Measurements from ENCODE around the gene PCSK2. TPM values are rescaled to one million over a fixed set of nuclear protein-coding genes. Genes with fewer than 3 reads are reported as not detected.

Gene PCSK2
- total and polyA plus RNA-seq, 2 of the 8 experiments (the other 6 are each of a cell fraction or from before 2014, with no cell fraction given), result 1.9 to 4.2 TPM

DNA sequence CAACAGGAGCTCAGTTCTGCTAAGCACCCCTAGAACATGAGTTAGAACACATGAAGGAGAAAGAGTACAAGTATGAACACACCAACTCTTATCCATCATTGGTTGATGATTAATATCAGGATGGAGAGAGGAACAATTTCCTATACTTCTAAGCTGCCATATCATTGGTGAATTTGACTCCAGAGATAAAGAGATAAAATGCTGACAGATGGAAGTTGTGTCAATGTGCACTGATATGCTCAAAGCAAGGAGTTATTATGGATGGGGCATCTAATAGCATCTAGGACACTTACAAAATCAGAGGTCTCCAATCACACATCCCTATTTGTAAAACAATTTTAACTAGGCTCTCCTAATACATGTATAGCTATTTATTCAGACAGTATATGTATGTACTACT is 159.0 kb downstream of the PCSK2 start:
- H3K79me1 ChIP-seq (ENCODE audit: low read depth, low read length), result no peaks in the 10 kb centered on the region
- no peak overlapping the region for H3K14ac ChIP-seq (ENCODE audit: insufficient read length)
- no peak overlapping the region for H3K4me3 ChIP-seq (ENCODE audit: extremely low read depth in 1 of 4, insufficient read depth in 2 of 4, low read depth in 3 of 4, low read length in 4 of 4)
- no peak overlapping the region for H4K5ac ChIP-seq (ENCODE audit: insufficient read length, low read depth, low read length)
- H4K8ac ChIP-seq (ENCODE audit: extremely low read depth, insufficient read depth, low read length), result no peak overlapping the region
- no peak overlapping the region for H2BK5ac ChIP-seq (ENCODE audit: low read depth, low read length)
- H3K9ac ChIP-seq (replicated peaks in 1 of 4; ENCODE audit: extremely low read depth in 1 of 4, low read depth in 3 of 4, low read length in 3 of 4), result no peak overlapping the region
- H2BK15ac ChIP-seq (ENCODE audit: low read length), result no peak overlapping the region
- no peaks in the 10 kb centered on the region for H3K9me3 ChIP-seq (ENCODE audit: insufficient read depth in 2 of 2, low read depth in 1 of 2, low read length in 1 of 2)
- FAIRE-seq (no peak), DNase-seq (ENCODE audit: low read depth in 1 of 2, low spot score in 2 of 2) (no peak)
- no peak overlapping the region for H4K91ac ChIP-seq (replicated peaks; ENCODE audit: insufficient read length, low read length)
- TF ChIP-seq MAFK (IDR thresholded peaks at IDR 0.05; ENCODE audit: low read depth, low read length) (no peak), RNF2 (IDR thresholded peaks at IDR 0.05; ENCODE audit: borderline replicate concordance, low read depth, low read length, missing control alignments, poor library complexity, severe bottlenecking) (no peak)
- no peaks in the 10 kb centered on the region for H3K36me3 ChIP-seq (ENCODE audit: control insufficient read depth in 2 of 4, insufficient read depth in 4 of 4, low read length in 3 of 4)
- no peak overlapping the region for H2AFZ ChIP-seq (ENCODE audit: low read length)
- no peak overlapping the region for H2BK12ac ChIP-seq (ENCODE audit: low read depth, low read length)
- no peak overlapping the region for H2BK20ac ChIP-seq (ENCODE audit: low read length)
- no peak overlapping the region for H3K4me2 ChIP-seq (ENCODE audit: insufficient read depth in 1 of 2, low read depth in 2 of 2, low read length in 2 of 2)
- H3K79me2 ChIP-seq (ENCODE audit: control insufficient read depth in 1 of 2, insufficient read depth in 2 of 2, low read length in 2 of 2), result no peaks in the 10 kb centered on the region
- no peak overlapping the region for H2BK120ac ChIP-seq (replicated peaks; ENCODE audit: low read depth, low read length)
- no peaks in the 10 kb centered on the region for H3K27me3 ChIP-seq (replicated peaks in 1 of 4; ENCODE audit: control insufficient read depth in 3 of 4, extremely low read depth in 1 of 4, insufficient read depth in 3 of 4, low read length in 3 of 4)
- no peak overlapping the region for H3K56ac ChIP-seq (replicated peaks; ENCODE audit: insufficient read length, low read depth, low read length)
- H3K18ac ChIP-seq (ENCODE audit: extremely low read depth, low read length), result no peak overlapping the region
- no peaks in the 10 kb centered on the region for H4K20me1 ChIP-seq (replicated peaks in 1 of 2; ENCODE audit: control insufficient read depth in 1 of 2, insufficient read depth in 2 of 2, low read length in 2 of 2)
- ChIA-PET CTCF (ENCODE audit: partially characterized antibody) (interaction anchor here (0.6 to 1.0 kb wide), 3 partner anchors 25 to 1753 kb away, joined by 3 to 5 read pairs (median 4); no protein-coding TSS in a partner anchor), POLR2A (ENCODE audit: partially characterized antibody) (interaction anchor here (0.9 kb wide), 1 partner anchor 569 kb away, joined by 3 read pairs; no protein-coding TSS in a partner anchor)
- no peak overlapping the region for H2AK5ac ChIP-seq (ENCODE audit: low read depth, low read length)
- H3K4me1 ChIP-seq (replicated peaks in 1 of 4; ENCODE audit: control insufficient read depth in 3 of 4, insufficient read depth in 4 of 4, low read length in 3 of 4), result no peaks in the 10 kb centered on the region
- no peak overlapping the region for H3K23ac ChIP-seq (ENCODE audit: insufficient read length)
- no peaks in the 10 kb centered on the region for H3K23me2 ChIP-seq (ENCODE audit: low read depth, low read length)
- no peak overlapping the region for H3K27ac ChIP-seq (ENCODE audit: low read depth, low read length)
- H3K4ac ChIP-seq (replicated peaks; ENCODE audit: insufficient read length, low read depth, low read length), result no peak overlapping the region

Measured in H1 (cell line).